Uterus (tissue), 4 donors: ENCODE results near the gene CA14. TPM values are rescaled to one million over a fixed set of nuclear protein-coding genes. Genes with fewer than 3 reads are reported as not detected.
A peak's percentile ranks its signal among the peaks of the same experiment; 100 is the strongest.

ENCODE experiments used
- DNase-seq, 2 donors: peaks; one replicate each; pipeline ENCODE4 v3.0.0-alpha.2; 2019 to 2020
- H3K27ac ChIP-seq, 2 donors: fragments of 200-600 bp; sonication (generic); 1 replicate in 1 of 2; 2 replicates in 1 of 2; pipeline ENCODE4 v1.5.1; 2016 to 2018
- H3K27me3 ChIP-seq, 2 donors: fragments of 200-600 bp; sonication (generic); one replicate each; pipeline ENCODE4 v1.5.1; 2018 to 2019; ENCODE audit warnings: control low read depth in 1 of 2
- H3K36me3 ChIP-seq, 2 donors: fragments of 200-600 bp; sonication (generic); one replicate each; pipeline ENCODE4 v1.5.1; 2019; ENCODE audit warnings: control low read depth in 1 of 2
- H3K4me1 ChIP-seq, 2 donors: fragments of 200-600 bp; sonication (generic); one replicate each; pipeline ENCODE4 v1.5.1; 2018 to 2019; ENCODE audit warnings: control low read depth in 1 of 2
- H3K4me3 ChIP-seq, 2 donors: fragments of 200-600 bp; sonication (generic); 1 replicate in 1 of 2; 2 replicates in 1 of 2; pipeline ENCODE4 v1.5.1; 2018 to 2019; ENCODE audit warnings: mild to moderate bottlenecking in 1 of 2
- H3K9me3 ChIP-seq, 2 donors: fragments of 200-600 bp; sonication (generic); one replicate each; pipeline ENCODE4 v1.5.1; 2019; ENCODE audit warnings: control low read depth in 1 of 2
- CTCF ChIP-seq, 4 experiments: fragments of 200-600 bp in 2 of 4; fragments of 450-650 bp in 2 of 4; sonication (generic) in 2 of 4; IDR thresholded peaks; one replicate each; pipeline ENCODE4 v1.5.1; 2016 to 2019; ENCODE audit warnings: antibody characterized with exemption in 4 of 4, mild to moderate bottlenecking in 2 of 4, moderate library complexity in 1 of 4
- POLR2A ChIP-seq, 2 donors: fragments of 450-650 bp; IDR thresholded peaks; one replicate each; pipeline ENCODE4 v1.6.1; 2016; ENCODE audit warnings: antibody characterized with exemption in 2 of 2, mild to moderate bottlenecking in 1 of 2, moderate library complexity in 1 of 2
- intact Hi-C: fragments of 100-400 bp; cut with DNase I; formaldehyde crosslinking; loops from one replicate; pipeline ENCODE4 v1.15.1; 2023; ENCODE audit warnings: low total_unique reads
- total RNA-seq, 4 donors: library from RNA; depleted of rRNA in 3 of 4; stranded (reverse); fragments of >200 nt in 3 of 4; gene quantifications; one replicate each; pipeline versions ENCODE4 v1.1.0 to v1.2.4, GENCODE V29; 2014 to 2023
- donor health status: DM: yes; HTN: yes; CAD: no.

CA14 gene
- total RNA-seq, 4 donors from 2014 or later, result 0.88 to 0.90 TPM; not detected in 2

- no peak overlapping the region for H3K4me3 ChIP-seq
- H3K4me1 ChIP-seq, result no peaks in the 10 kb centered on the region
- no peaks in the 10 kb centered on the region for H3K36me3 ChIP-seq
- no peaks in the 10 kb centered on the region for H3K27me3 ChIP-seq
- TF ChIP-seq POLR2A (IDR thresholded peaks at IDR 0.05), result no peak
- no peak for TF ChIP-seq CTCF (IDR thresholded peaks at IDR 0.05)
- no peaks in the 10 kb centered on the region for H3K9me3 ChIP-seq
- H3K27ac ChIP-seq, result no peak overlapping the region
- intact Hi-C loops, result no loop called here
- no peak for DNase-seq
Observed at GRCh38 chr1:150263549-150263948, 6.0 kb downstream of the CA14 start.

DNA sequence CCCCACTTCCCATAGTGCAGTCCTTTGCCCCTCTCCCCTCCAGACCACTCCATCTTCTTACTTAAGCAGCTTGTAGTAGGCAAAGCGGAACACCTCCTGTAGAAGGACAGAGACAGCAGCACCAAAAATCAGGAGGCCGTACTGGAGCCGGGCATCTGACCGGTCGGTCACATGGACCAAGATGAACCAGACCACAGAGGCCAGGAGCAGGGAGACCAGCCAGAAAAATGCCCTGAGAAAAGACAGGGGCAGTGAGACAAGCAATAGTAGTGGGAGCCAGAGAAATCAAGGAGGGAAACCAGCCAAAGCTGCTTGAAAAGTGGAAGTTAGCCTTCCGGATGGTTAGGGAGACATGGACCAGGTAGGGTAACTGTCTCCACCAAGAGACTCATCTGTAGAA, 10.3 kb downstream of the CA14 start:
- no peak for TF ChIP-seq POLR2A (IDR thresholded peaks at IDR 0.05)
- no peak for TF ChIP-seq CTCF (IDR thresholded peaks at IDR 0.05)
- Histone ChIP-seq H3K27me3 (no peaks in the 10 kb centered on the region), H3K27ac (peak overlapping the region; percentile 93), H3K4me3 (peak overlapping the region; percentile 94 to 98), H3K36me3 (no peaks in the 10 kb centered on the region), H3K4me1 (no peaks in the 10 kb centered on the region), H3K9me3 (no peaks in the 10 kb centered on the region)
- intact Hi-C loops, result no loop called here
- DNase-seq, result no peak

DNA sequence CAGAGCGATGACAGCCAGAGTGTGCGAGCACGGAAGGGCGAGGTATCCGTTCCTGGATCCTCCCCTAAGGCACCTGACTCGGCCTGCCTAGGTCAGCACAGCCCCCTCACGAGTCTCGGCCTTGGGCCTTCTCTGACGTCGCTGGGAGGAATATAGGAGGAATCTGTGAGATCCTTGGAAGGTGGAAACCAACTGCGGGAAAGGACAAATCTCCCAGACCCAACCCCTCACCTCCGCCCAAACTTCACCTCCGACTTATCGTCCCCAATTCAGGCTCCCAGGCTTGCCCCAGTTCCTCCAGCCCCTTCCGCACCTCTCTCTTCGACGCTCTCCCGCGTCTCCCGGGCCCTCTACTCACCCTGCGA, 10.7 kb downstream of the CA14 start:
- peak overlapping the region; percentile 93 for H3K27ac ChIP-seq
- TF ChIP-seq CTCF (IDR thresholded peaks at IDR 0.05) (no peak), POLR2A (IDR thresholded peaks at IDR 0.05) (no peak)
- H3K27me3 ChIP-seq, result no peaks in the 10 kb centered on the region
- H3K36me3 ChIP-seq, result no peaks in the 10 kb centered on the region
- intact Hi-C loops, result no loop called here
- peak overlapping the region; percentile 94 to 98 for H3K4me3 ChIP-seq
- H3K9me3 ChIP-seq, result no peaks in the 10 kb centered on the region
- H3K4me1 ChIP-seq, result no peaks in the 10 kb centered on the region
- DNase-seq, result no peak

DNA sequence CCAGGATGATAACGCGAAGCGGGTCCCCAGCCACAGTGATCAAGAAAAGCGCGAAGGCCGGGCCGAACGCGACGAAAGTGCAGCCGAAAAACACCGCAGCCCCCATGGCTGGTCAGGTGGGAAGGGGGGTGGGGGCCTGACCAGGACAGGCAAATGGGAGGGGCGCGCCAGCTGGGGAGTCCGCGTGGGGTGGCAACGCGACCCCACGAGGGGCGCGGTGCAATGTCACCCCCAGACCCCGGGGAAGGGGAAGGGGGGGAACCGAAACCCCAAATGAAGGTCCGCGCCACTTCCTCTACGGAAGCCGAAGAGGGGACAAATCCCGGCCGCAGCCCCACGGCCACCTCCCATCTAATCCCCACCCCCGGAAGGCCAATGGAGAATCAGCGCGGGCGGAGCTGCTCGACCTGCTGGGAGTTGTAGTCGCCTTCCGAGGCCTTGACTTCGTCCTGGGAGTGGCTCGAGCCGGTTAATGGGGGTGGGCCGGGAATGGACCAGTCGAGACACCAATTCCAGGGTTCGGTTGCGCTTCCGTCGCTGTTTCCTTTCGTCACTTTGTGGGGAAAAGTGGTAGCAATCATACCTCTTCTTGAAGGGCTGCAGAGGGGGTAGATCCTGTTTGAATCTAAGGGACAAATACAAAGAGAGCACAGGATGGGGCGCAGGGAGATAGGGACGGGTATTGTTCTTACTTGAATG, 11.3 kb downstream of the CA14 start, which contains the start of gene APH1A:
Gene APH1A, minus strand, starts transcription at position 312 of the 699 bp plus-strand sequence. Its CDS starts 206 bp downstream, at position 106.
- no peaks in the 10 kb centered on the region for H3K4me1 ChIP-seq
- H3K27ac ChIP-seq, result peak within 1 kb of the TSS; percentile 93
- peak; percentile 94 to 96 for DNase-seq
- peak within 1 kb of the TSS; percentile 94 to 98 for H3K4me3 ChIP-seq
- peak in 2 of 4 experiments; percentile 5 to 26 for TF ChIP-seq CTCF (IDR thresholded peaks at IDR 0.05)
- TF ChIP-seq POLR2A (IDR thresholded peaks at IDR 0.05), result peak; percentile 52 to 71
- no peaks in the 10 kb centered on the region for H3K9me3 ChIP-seq
- H3K36me3 ChIP-seq, result no peaks in the 10 kb centered on the region
- no peaks in the 10 kb centered on the region for H3K27me3 ChIP-seq
- intact Hi-C loops, result no loop called here

DNA sequence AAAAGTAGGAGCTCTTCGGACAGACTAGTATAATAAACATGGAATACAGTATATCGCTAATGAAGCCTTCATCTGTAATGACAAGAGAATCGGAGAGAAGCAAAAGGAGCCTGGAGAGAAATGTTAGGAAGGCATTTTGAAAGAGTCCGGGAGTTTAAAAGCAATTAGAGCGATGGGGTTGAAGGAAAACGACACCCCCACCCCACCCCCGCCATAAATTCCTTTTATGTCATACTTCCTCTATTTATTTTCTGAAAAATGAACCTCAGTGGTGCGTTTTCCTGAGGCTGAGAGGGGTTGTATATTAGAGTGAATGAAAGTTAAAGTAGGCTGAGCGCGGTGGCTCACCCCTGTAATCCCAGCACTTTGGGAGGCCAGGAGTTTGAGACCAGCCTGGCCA, 11.9 kb downstream of the CA14 start:
- Histone ChIP-seq H3K27ac (peak overlapping the region; percentile 93), H3K36me3 (no peaks in the 10 kb centered on the region), H3K4me3 (peak overlapping the region; percentile 94 to 98), H3K9me3 (no peaks in the 10 kb centered on the region), H3K27me3 (no peaks in the 10 kb centered on the region), H3K4me1 (no peaks in the 10 kb centered on the region)
- intact Hi-C loops, result no loop called here
- no peak for TF ChIP-seq POLR2A (IDR thresholded peaks at IDR 0.05)
- TF ChIP-seq CTCF (IDR thresholded peaks at IDR 0.05), result no peak
- no peak for DNase-seq
